ENCODE measurements around the gene LRBA. TPM values are rescaled to one million over a fixed set of nuclear protein-coding genes. Genes with fewer than 3 reads are reported as not detected.
A peak's percentile ranks its signal among the peaks of the same experiment; 100 is the strongest.
"Not testable (repeated sequence)": the region's sequence is repeated elsewhere in the genome, so short reads cannot be mapped to it uniquely, and the experiment has no call there.

The LRBA gene
- total and polyA plus RNA-seq, 9 donors = 20.7 to 30.5 (median 27.7) TPM

DNA sequence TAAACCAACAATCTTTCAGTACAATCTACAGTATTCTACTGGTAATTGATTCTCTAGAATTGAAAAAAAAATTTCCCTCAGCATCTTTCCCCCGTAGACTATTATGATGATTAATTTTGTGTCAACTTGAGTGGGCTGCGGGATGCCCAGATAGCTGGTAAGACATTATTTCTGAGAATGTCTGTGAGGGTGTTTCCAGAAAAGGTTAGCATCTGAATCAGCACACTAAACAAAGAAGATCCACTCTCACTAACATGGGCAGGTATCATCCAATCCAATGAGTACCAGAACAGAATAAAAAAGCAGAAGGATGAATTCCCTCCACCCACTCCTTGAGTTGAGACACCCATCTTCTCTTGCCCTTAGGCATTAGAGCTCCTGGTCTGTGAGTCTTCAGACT is 619.2 kb downstream of the LRBA start:
- no peaks in the 10 kb centered on the region for H3K36me3 ChIP-seq (ENCODE audit: control insufficient read depth, insufficient read depth, low read length)
- no peak for DNase-seq
- no peak overlapping the region for H3K27ac ChIP-seq (ENCODE audit: low read length)
- H3K27me3 ChIP-seq (ENCODE audit: control insufficient read depth, insufficient read depth, low read length) = no peaks in the 10 kb centered on the region
- H3K4me1 ChIP-seq (ENCODE audit: control insufficient read depth, insufficient read depth, low read length) = no peaks in the 10 kb centered on the region
- H3K4me3 ChIP-seq (ENCODE audit: low read length) = no peak overlapping the region
- H3K9me3 ChIP-seq (replicated peaks; ENCODE audit: control insufficient read depth, low read depth, low read length) = no peaks in the 10 kb centered on the region
- WGBS (ENCODE audit: insufficient coverage) = no CpG with 5 or more reads among the region's 2 CpGs

DNA sequence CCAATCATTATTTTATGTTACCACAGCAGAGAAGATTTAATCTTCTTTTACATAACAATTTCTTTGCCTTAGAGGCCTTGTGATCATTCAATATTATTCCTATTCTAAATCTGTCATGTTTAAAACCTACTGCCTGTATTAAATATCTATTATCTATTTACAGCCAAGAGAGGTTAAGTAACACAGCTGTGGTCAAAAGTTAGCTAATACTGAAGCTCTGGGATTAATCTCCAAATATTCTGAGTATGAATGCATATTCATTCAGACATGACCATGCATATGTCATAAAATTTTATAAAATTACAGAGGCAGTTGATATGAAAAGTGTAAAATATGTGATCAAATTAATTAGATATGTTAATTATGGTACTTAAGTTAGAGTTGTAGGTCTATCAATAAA is 621.0 kb downstream of the LRBA start:
- Histone ChIP-seq H3K4me3 (ENCODE audit: low read length) (no peak overlapping the region), H3K36me3 (ENCODE audit: control insufficient read depth, insufficient read depth, low read length) (no peaks in the 10 kb centered on the region), H3K4me1 (ENCODE audit: control insufficient read depth, insufficient read depth, low read length) (no peaks in the 10 kb centered on the region), H3K27ac (ENCODE audit: low read length) (no peak overlapping the region), H3K27me3 (ENCODE audit: control insufficient read depth, insufficient read depth, low read length) (no peaks in the 10 kb centered on the region), H3K9me3 (replicated peaks; ENCODE audit: control insufficient read depth, low read depth, low read length) (no peaks in the 10 kb centered on the region)
- no peak for DNase-seq

- no CpG with 5 or more reads among the region's 2 CpGs for WGBS (ENCODE audit: insufficient coverage)
- no peaks in the 10 kb centered on the region for H3K9me3 ChIP-seq (replicated peaks; ENCODE audit: control insufficient read depth, low read depth, low read length)
- H3K27me3 ChIP-seq (ENCODE audit: control insufficient read depth, insufficient read depth, low read length) = no peaks in the 10 kb centered on the region
- H3K36me3 ChIP-seq (ENCODE audit: control insufficient read depth, insufficient read depth, low read length) = no peaks in the 10 kb centered on the region
- no peak for DNase-seq
- H3K4me3 ChIP-seq (ENCODE audit: low read length) = no peak overlapping the region
- H3K27ac ChIP-seq (ENCODE audit: low read length) = no peak overlapping the region
- no peaks in the 10 kb centered on the region for H3K4me1 ChIP-seq (ENCODE audit: control insufficient read depth, insufficient read depth, low read length)
Measured at GRCh38 chr4:150391052-150391451, 624.0 kb downstream of the LRBA start.

- Histone ChIP-seq H3K36me3 (ENCODE audit: control insufficient read depth, insufficient read depth, low read length) (no peaks in the 10 kb centered on the region), H3K4me1 (ENCODE audit: control insufficient read depth, insufficient read depth, low read length) (peaks cover 2% of the 10 kb centered on the region), H3K27me3 (ENCODE audit: control insufficient read depth, insufficient read depth, low read length) (no peaks in the 10 kb centered on the region), H3K9me3 (replicated peaks; ENCODE audit: control insufficient read depth, low read depth, low read length) (no peaks in the 10 kb centered on the region), H3K27ac (ENCODE audit: low read length) (no peak overlapping the region), H3K4me3 (ENCODE audit: low read length) (no peak overlapping the region)
- no peak for DNase-seq
Measured at GRCh38 chr4:150390531-150390910, 624.6 kb downstream of the LRBA start.

DNA sequence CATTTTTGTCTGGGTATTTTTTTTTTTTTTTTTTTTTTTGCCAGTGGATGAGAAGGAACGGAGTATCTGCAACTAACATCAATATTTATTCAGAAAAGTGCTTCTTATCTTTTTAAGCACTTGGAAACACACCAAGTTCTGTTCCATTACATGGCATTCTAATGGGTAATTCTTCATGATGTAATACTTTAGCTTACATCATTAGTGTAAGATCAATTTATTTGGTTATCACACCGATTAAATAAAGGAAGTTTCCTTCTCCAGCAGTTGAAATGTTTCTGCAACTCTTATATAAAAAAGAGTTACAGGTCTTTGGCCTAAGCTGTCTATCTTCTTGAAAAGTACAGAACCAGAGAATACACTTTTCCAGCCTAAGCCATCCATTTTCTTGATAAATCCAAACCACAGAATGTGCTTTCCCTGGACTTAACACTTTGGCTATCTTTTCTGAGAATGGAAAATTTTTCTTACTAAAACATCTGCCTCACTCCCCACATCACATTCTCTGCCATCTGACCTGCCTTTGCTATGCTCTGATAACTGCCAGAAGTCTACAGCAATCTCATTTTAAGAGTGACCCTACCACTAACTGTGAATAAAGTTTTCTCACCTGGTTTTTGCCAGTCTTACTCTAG is 625.1 kb downstream of the LRBA start:
- peaks cover 2% of the 10 kb centered on the region for H3K4me1 ChIP-seq (ENCODE audit: control insufficient read depth, insufficient read depth, low read length)
- H3K36me3 ChIP-seq (ENCODE audit: control insufficient read depth, insufficient read depth, low read length) = no peaks in the 10 kb centered on the region
- H3K27ac ChIP-seq (ENCODE audit: low read length) = no peak overlapping the region
- H3K9me3 ChIP-seq (replicated peaks; ENCODE audit: control insufficient read depth, low read depth, low read length) = no peaks in the 10 kb centered on the region
- no peak overlapping the region for H3K4me3 ChIP-seq (ENCODE audit: low read length)
- no CpG with 5 or more reads among the region's 2 CpGs for WGBS (ENCODE audit: insufficient coverage)
- no peak for DNase-seq
- no peaks in the 10 kb centered on the region for H3K27me3 ChIP-seq (ENCODE audit: control insufficient read depth, insufficient read depth, low read length)

DNA sequence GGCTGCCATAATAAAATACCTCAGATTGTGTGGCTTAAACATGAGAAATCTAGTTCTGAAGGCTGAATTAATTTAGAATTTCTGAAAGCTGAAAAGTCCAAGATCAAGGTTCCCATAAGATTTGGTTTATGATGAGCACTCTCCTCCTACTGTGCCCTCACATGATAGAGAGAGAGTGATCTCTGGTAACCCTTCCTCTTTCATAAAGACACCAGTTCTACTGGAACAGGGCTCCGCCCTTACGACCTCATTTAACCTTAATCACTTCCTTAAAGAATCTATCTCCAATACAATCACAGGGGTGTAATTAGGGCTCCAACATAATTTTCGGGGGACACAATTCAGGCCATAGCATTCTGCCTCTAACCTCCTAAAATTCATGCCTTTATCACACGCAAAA is 627.1 kb downstream of the LRBA start:
- WGBS (ENCODE audit: insufficient coverage) = 97% methylated on average over 4 of the region's 4 CpGs
- Histone ChIP-seq H3K27ac (ENCODE audit: low read length) (no peak overlapping the region), H3K27me3 (ENCODE audit: control insufficient read depth, insufficient read depth, low read length) (no peaks in the 10 kb centered on the region), H3K4me1 (ENCODE audit: control insufficient read depth, insufficient read depth, low read length) (peaks cover 2% of the 10 kb centered on the region), H3K36me3 (ENCODE audit: control insufficient read depth, insufficient read depth, low read length) (no peaks in the 10 kb centered on the region), H3K4me3 (ENCODE audit: low read length) (no peak overlapping the region), H3K9me3 (replicated peaks; ENCODE audit: control insufficient read depth, low read depth, low read length) (no peaks in the 10 kb centered on the region)
- no peak for DNase-seq

DNA sequence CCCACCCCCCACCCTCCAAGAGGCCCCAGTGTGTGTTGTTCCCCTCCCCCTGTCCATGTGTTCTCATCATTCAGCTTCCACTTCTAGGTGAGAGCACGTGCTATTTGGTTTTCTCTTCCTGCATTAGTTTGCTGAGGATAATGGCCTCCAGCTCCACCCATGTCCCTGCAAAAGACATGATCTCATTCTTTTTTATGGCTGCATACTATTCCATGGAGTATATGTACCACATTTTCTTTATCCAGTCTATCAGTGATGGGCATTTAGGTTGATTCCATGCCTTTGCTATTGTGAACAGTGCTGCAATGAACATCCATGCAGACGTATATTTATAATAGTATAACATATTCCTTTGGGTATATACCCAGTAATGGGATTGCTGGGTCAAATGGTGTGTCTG is 628.7 kb downstream of the LRBA start:
- H3K9me3 ChIP-seq (replicated peaks; ENCODE audit: control insufficient read depth, low read depth, low read length); H3K27me3 ChIP-seq (ENCODE audit: control insufficient read depth, insufficient read depth, low read length); H3K27ac ChIP-seq (ENCODE audit: low read length); H3K4me1 ChIP-seq (ENCODE audit: control insufficient read depth, insufficient read depth, low read length); DNase-seq; H3K4me3 ChIP-seq (ENCODE audit: low read length); H3K36me3 ChIP-seq (ENCODE audit: control insufficient read depth, insufficient read depth, low read length): not testable (repeated sequence)
- WGBS (ENCODE audit: insufficient coverage) = no CpG with 5 or more reads among the region's 2 CpGs

- H3K27me3 ChIP-seq (ENCODE audit: control insufficient read depth, insufficient read depth, low read length) = no peaks in the 10 kb centered on the region
- H3K4me3 ChIP-seq (ENCODE audit: low read length) = no peak overlapping the region
- H3K36me3 ChIP-seq (ENCODE audit: control insufficient read depth, insufficient read depth, low read length) = no peaks in the 10 kb centered on the region
- WGBS (ENCODE audit: insufficient coverage) = no CpG with 5 or more reads among the region's 2 CpGs
- H3K27ac ChIP-seq (ENCODE audit: low read length) = no peak overlapping the region
- DNase-seq = peak; percentile 37
- peaks cover 2% of the 10 kb centered on the region for H3K4me1 ChIP-seq (ENCODE audit: control insufficient read depth, insufficient read depth, low read length)
- H3K9me3 ChIP-seq (replicated peaks; ENCODE audit: control insufficient read depth, low read depth, low read length) = no peaks in the 10 kb centered on the region
Measured at GRCh38 chr4:150385606-150386005, 629.5 kb downstream of the LRBA start.

- no CpG with 5 or more reads among the region's 4 CpGs for WGBS (ENCODE audit: insufficient coverage)
- peaks cover 2% of the 10 kb centered on the region for H3K4me1 ChIP-seq (ENCODE audit: control insufficient read depth, insufficient read depth, low read length)
- H3K27me3 ChIP-seq (ENCODE audit: control insufficient read depth, insufficient read depth, low read length) = no peaks in the 10 kb centered on the region
- H3K27ac ChIP-seq (ENCODE audit: low read length) = no peak overlapping the region
- H3K9me3 ChIP-seq (replicated peaks; ENCODE audit: control insufficient read depth, low read depth, low read length) = no peaks in the 10 kb centered on the region
- no peak for DNase-seq
- H3K4me3 ChIP-seq (ENCODE audit: low read length) = no peak overlapping the region
- no peaks in the 10 kb centered on the region for H3K36me3 ChIP-seq (ENCODE audit: control insufficient read depth, insufficient read depth, low read length)
Measured at GRCh38 chr4:150384249-150384648, 630.8 kb downstream of the LRBA start.

DNA sequence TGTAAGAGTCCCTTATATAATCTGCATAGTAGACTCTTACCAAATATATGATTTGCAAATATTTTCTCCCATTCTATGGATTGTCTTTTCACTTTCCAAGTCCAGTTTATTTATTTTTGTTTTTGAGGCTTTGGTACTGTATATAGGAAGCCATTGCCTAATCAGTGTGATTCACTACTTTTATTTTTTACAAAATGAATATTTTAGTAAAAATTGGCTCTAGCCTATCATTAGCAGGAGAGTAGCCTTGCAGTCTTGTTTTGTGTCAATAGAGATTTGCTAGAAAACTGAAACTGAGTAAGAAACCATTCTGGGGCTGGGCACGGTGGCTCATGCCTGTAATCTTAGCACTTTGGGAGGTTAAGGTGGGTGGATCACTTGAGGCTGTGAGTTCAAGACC is 633.1 kb downstream of the LRBA start:
- Histone ChIP-seq H3K27me3 (ENCODE audit: control insufficient read depth, insufficient read depth, low read length) (no peaks in the 10 kb centered on the region), H3K36me3 (ENCODE audit: control insufficient read depth, insufficient read depth, low read length) (no peaks in the 10 kb centered on the region), H3K9me3 (replicated peaks; ENCODE audit: control insufficient read depth, low read depth, low read length) (no peaks in the 10 kb centered on the region), H3K27ac (ENCODE audit: low read length) (no peak overlapping the region), H3K4me1 (ENCODE audit: control insufficient read depth, insufficient read depth, low read length) (peaks cover 2% of the 10 kb centered on the region), H3K4me3 (ENCODE audit: low read length) (no peak overlapping the region)
- no CpG with 5 or more reads among the region's 1 CpG for WGBS (ENCODE audit: insufficient coverage)
- DNase-seq = no peak

DNA sequence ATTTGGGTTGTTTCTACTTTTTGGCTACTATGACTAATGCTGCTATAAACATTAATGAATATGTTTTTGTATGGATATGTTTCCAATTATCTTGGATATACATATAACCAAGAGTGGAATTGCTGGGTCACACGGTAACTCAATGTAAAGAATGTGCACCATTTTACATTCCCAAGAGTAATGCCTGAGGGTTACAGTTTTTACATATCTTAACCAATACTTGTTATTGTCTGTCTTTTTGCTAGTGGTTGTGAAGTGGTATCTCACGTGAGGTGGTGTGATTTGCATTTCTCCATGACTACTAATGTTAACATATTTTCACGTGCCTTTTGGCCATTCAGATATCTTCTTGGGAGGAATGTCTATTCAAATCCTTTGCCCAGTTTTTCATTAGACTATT is 633.5 kb downstream of the LRBA start:
- no peak overlapping the region for H3K27ac ChIP-seq (ENCODE audit: low read length)
- DNase-seq = no peak
- H3K36me3 ChIP-seq (ENCODE audit: control insufficient read depth, insufficient read depth, low read length) = no peaks in the 10 kb centered on the region
- H3K9me3 ChIP-seq (replicated peaks; ENCODE audit: control insufficient read depth, low read depth, low read length) = no peaks in the 10 kb centered on the region
- no peak overlapping the region for H3K4me3 ChIP-seq (ENCODE audit: low read length)
- H3K4me1 ChIP-seq (ENCODE audit: control insufficient read depth, insufficient read depth, low read length) = peaks cover 2% of the 10 kb centered on the region
- H3K27me3 ChIP-seq (ENCODE audit: control insufficient read depth, insufficient read depth, low read length) = no peaks in the 10 kb centered on the region
- WGBS (ENCODE audit: insufficient coverage) = no CpG with 5 or more reads among the region's 3 CpGs

Measured in muscle of leg (tissue), 11 donors.